K562 (cell line): ENCODE measurements around the gene AKAP6. TPM values are rescaled to one million over a fixed set of nuclear protein-coding genes. Genes with fewer than 3 reads are reported as not detected.

Experiments
- ATAC-seq: fragments of 200-7000 bp; cut with Tn5 transposase; 3 replicates; pipeline ENCODE4 v1.9.1; 2020; ENCODE audit warnings: moderate library complexity
- BruUV-seq: library from RNA; stranded (reverse); fragments of 400-500 nt; replicated peaks from 2 replicates; lab custom pipeline; 2021; lab: Mats Ljungman, UMichigan
- CTCF ChIA-PET: fragments of 300-600 bp; formaldehyde crosslinking; extraction: SDS; loops from one replicate; lab custom pipeline; 2021; ENCODE audit warnings: low intra/inter-chr PET ratio; lab: Yijun Ruan, JAX
- POLR2A ChIA-PET: fragments of 300-600, 350-650 bp; sonication (Branson Sonifier 250); formaldehyde crosslinking; extraction: SDS; loops from one replicate; lab custom pipeline; 2021; ENCODE audit warnings: antibody characterized with exemption, inconsistent platforms; lab: Yijun Ruan, JAX
- DNase-seq, 4 experiments: peaks; one replicate each; pipeline versions ENCODE4 v3.0.0 to v3.0.0-alpha.2; 2011 to 2018; ENCODE audit warnings: low spot score in 3 of 4, mixed read lengths in 3 of 4; ENCODE audit errors: extremely low read depth in 1 of 4
- FAIRE-seq: peaks from 2 replicates; lab custom pipeline; 2011; peaks lifted over from hg19 to GRCh38; lab: Jason Lieb, UNC
- H2AFZ ChIP-seq: 2 replicates; pipeline ENCODE4 v1.6.0; 2011; ENCODE audit warnings: low read depth, low read length, control low read depth, inconsistent platforms
- H3K27ac ChIP-seq: fragments of 200-600 bp; 3 replicates; pipeline ENCODE4 v1.8.0; 2011; ENCODE audit warnings: low read depth, mild to moderate bottlenecking, control low read depth, inconsistent platforms, low read length, moderate library complexity, mixed read lengths; ENCODE audit errors: extremely low read depth
- H3K27me3 ChIP-seq, 2 experiments: fragments of 300-600 bp in 1 of 2; 2 replicates in 1 of 2; 3 replicates in 1 of 2; pipeline versions ENCODE4 v1.6.0 to v1.8.0; 2011; ENCODE audit warnings: inconsistent platforms in 2 of 2, low read length in 2 of 2, mild to moderate bottlenecking in 1 of 2, mixed read lengths in 1 of 2, moderate library complexity in 1 of 2; ENCODE audit not compliant: control insufficient read depth in 2 of 2, insufficient read depth in 2 of 2
- H3K36me3 ChIP-seq: fragments of 300-600 bp; 3 replicates; pipeline ENCODE4 v1.8.0; 2011; ENCODE audit warnings: mild to moderate bottlenecking, low read length, inconsistent platforms; ENCODE audit not compliant: control insufficient read depth, insufficient read depth
- H3K4me1 ChIP-seq, 2 experiments: fragments of 200-600 bp in 1 of 2; replicated peaks in 1 of 2; 2 replicates in 1 of 2; 3 replicates in 1 of 2; pipeline versions ENCODE4 v1.5.1 to v1.8.0; 2011; ENCODE audit warnings: inconsistent platforms in 2 of 2, low read length in 2 of 2, mild to moderate bottlenecking in 1 of 2, mixed read lengths in 1 of 2, moderate library complexity in 1 of 2; ENCODE audit not compliant: control insufficient read depth in 2 of 2, insufficient read depth in 2 of 2
- H3K4me2 ChIP-seq: 2 replicates; pipeline ENCODE4 v1.6.1; 2011; ENCODE audit warnings: low read length, control low read depth, inconsistent platforms, mixed read lengths; ENCODE audit not compliant: insufficient read depth
- H3K4me3 ChIP-seq: fragments of 200-600 bp; sonication (generic), shearing (Covaris generic); 2 replicates; pipeline ENCODE4 v1.5.1; 2016; ENCODE audit warnings: control low read depth, inconsistent platforms
- H3K79me2 ChIP-seq: fragments of 200-600 bp; 3 replicates; pipeline ENCODE4 v1.8.0; 2011; ENCODE audit warnings: low read length, inconsistent platforms; ENCODE audit not compliant: control insufficient read depth, insufficient read depth
- H3K9ac ChIP-seq, 2 experiments: 2 replicates each; pipeline versions ENCODE4 v1.6.0 to v1.6.1; 2011; ENCODE audit warnings: low read depth in 2 of 2, low read length in 2 of 2, control low read depth in 1 of 2, inconsistent platforms in 1 of 2, mild to moderate bottlenecking in 1 of 2, mixed read lengths in 1 of 2; ENCODE audit not compliant: insufficient read depth in 1 of 2
- H3K9me1 ChIP-seq: one replicate; pipeline ENCODE4 v1.6.0; 2011; ENCODE audit warnings: inconsistent platforms, mild to moderate bottlenecking, low read length, moderate library complexity; ENCODE audit not compliant: control insufficient read depth, insufficient read depth
- H3K9me3 ChIP-seq: replicated peaks from 2 replicates; pipeline ENCODE4 v1.5.1; 2011; ENCODE audit warnings: low read depth, low read length, inconsistent platforms; ENCODE audit not compliant: control insufficient read depth, insufficient read depth
- H4K20me1 ChIP-seq: replicated peaks from 2 replicates; pipeline ENCODE4 v1.6.1; 2011; ENCODE audit warnings: low read length, inconsistent platforms, mixed read lengths; ENCODE audit not compliant: control insufficient read depth, insufficient read depth
- JUND ChIP-seq, 2 experiments: IDR thresholded peaks; 2 replicates in 1 of 2; 3 replicates in 1 of 2; pipeline ENCODE4 v1.6.1; 2011; ENCODE audit warnings: borderline replicate concordance in 2 of 2, low read depth in 2 of 2, low read length in 2 of 2, improper control_type of control experiment in 1 of 2, missing biosample characterization in 1 of 2, missing genetic modification characterization in 1 of 2, missing genetic modification reagents in 1 of 2
- RHOXF2B ChIP-seq: fragments of 250-450 bp; sonication (Bioruptor Pico); conservative IDR thresholded peaks from 2 replicates; pipeline ENCODE4 v1.5.1; 2021
- WGBS: fragments of 100-300 bp; shearing (Covaris generic); methylation state at CpG from one replicate; pipeline ENCODE4 v1.1.6; 2016; ENCODE audit warnings: low coverage, mixed read lengths; ENCODE audit not compliant: insufficient coverage; ENCODE audit errors: missing lambda C conversion rate; 5-methylcytosine and 5-hydroxymethylcytosine counted together
- in situ Hi-C: fragments of 300-500 bp; cut with MboI; formaldehyde crosslinking; loops from 4 replicates; pipeline ENCODE4 v1.15.0; 2018; ENCODE audit warnings: inconsistent platforms, mixed read lengths
- intact Hi-C: fragments of 100-400 bp; cut with micrococcal nuclease; formaldehyde crosslinking; loops from 2 replicates; pipeline ENCODE4 v1.14.2; 2022
- polyA plus RNA-seq, 8 experiments: library from polyadenylated mRNA; depleted of rRNA in 4 of 8; stranded (reverse) in 5 of 8; unstranded in 3 of 8; fragments of >200 nt; fragmentation: Nextera tagmentation in 2 of 8; fragmentation: Illumina TruSeq in 1 of 8; extraction: Ambion mirVana in 2 of 8; extraction: Trizol in 1 of 8; gene quantifications; 2 replicates each; pipeline versions ENCODE4 v1.2.1 to v1.2.3, GENCODE V29; 2011 to 2014; ENCODE audit warnings: inconsistent platforms in 1 of 8, missing spikeins in 1 of 8
- total RNA-seq, 7 experiments: library from RNA; depleted of rRNA in 6 of 7; stranded (reverse); fragments of >200 nt in 6 of 7; fragmentation: Illumina TruSeq in 2 of 7; extraction: Trizol in 2 of 7; gene quantifications; 2 replicates each; pipeline versions ENCODE4 v1.2.1 to v1.2.3, GENCODE V29; 2011 to 2021; ENCODE audit warnings: low replicate concordance in 1 of 7
- TF ChIP-seq, protein P1 (sequence below): fragments of 250-450 bp; sonication (Bioruptor Pico); IDR thresholded peaks from 2 replicates; pipeline ENCODE4 v1.8.0; 2022; ENCODE audit warnings: inconsistent platforms

AKAP6 gene
- total and polyA plus RNA-seq, 9 of the 15 experiments (the other 6 are each of a cell fraction or from before 2014, with no cell fraction given) = 0.03 to 1.7 (median 0.48) TPM

DNA sequence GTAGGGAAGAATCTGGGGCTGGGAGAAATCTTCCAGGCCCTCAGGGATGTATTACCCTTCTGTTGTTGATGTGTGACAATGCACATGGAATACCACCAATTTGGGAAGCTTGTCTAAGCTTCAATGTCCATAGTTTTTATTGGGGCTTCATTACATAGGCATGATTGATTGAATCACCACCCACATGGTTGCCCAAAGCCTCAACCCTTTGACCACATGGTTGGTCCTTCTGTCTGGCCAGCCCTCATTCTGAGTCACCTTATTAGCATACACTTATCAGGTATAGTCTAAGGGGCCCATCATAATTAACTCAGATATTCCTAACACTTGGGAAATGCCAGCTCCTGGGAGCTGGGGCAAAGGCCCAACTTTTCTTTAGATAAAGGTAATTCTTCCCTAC lies 93.3 kb downstream of the AKAP6 start (continued):
- TF ChIP-seq, protein P1, sequence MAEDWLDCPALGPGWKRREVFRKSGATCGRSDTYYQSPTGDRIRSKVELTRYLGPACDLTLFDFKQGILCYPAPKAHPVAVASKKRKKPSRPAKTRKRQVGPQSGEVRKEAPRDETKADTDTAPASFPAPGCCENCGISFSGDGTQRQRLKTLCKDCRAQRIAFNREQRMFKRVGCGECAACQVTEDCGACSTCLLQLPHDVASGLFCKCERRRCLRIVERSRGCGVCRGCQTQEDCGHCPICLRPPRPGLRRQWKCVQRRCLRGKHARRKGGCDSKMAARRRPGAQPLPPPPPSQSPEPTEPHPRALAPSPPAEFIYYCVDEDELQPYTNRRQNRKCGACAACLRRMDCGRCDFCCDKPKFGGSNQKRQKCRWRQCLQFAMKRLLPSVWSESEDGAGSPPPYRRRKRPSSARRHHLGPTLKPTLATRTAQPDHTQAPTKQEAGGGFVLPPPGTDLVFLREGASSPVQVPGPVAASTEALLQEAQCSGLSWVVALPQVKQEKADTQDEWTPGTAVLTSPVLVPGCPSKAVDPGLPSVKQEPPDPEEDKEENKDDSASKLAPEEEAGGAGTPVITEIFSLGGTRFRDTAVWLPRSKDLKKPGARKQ (CRISPR knock-in tag) = no peak
- TF ChIP-seq RHOXF2B (CRISPR knock-in tag) = no peak

DNA sequence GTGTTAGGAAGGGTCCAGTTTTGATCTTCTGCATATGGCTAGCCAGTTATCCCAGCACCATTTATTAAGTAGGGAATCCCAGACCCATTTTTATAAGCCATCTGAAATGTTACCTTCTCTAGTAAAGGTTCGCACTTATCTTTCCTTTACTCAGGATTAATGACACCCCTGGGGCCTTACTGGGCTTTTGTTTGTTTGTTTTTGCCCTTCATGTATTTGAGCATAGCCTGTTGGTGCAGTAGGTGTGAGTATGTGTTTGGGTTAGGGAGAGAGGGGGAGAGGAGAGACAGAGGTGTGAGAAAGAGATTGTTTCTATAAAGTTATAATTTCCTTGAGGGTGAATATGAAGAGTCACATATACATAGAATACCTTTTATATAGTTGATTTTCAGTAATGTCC lies 96.9 kb downstream of the AKAP6 start:
- Histone ChIP-seq H3K27me3 (no peaks in the 10 kb centered on the region), H3K4me3 (no peak overlapping the region), H3K27ac (no peak overlapping the region), H4K20me1 (no peaks in the 10 kb centered on the region), H3K79me2 (no peaks in the 10 kb centered on the region), H3K36me3 (no peaks in the 10 kb centered on the region), H3K4me1 (no peaks in the 10 kb centered on the region; a peak in 1 of 5 replicates), H3K9ac (no peak overlapping the region), H2AFZ (no peak overlapping the region), H3K4me2 (no peak overlapping the region), H3K9me3 (no peaks in the 10 kb centered on the region), H3K9me1 (no peaks in the 10 kb centered on the region)
- ChIA-PET CTCF (no interaction called here), POLR2A (interaction anchor here (0.6 kb wide), 1 partner anchor 113 kb away, joined by 3 read pairs; no protein-coding TSS in a partner anchor)
- 0% methylated on average over 1 of the region's 1 CpG for WGBS
- intact Hi-C loops (no loop called here), in situ Hi-C loops (no loop called here)
- no TSS peak for BruUV-seq
- DNase-seq = no peak
- no peak for ATAC-seq
- FAIRE-seq = no peak
- TF ChIP-seq JUND (IDR thresholded peaks at IDR 0.05; ENCODE audit: borderline replicate concordance, low read depth, low read length) (no peak), JUND (tag; IDR thresholded peaks at IDR 0.05; ENCODE audit: borderline replicate concordance, low read depth, low read length) (no peak)
